Skeletal muscle cell (primary cell): ENCODE measurements around the gene PRR20G.

Source experiments
- DNase-seq: peaks from one replicate; pipeline ENCODE4 v3.0.0-alpha.2; 2010; ENCODE audit warnings: low read depth
- H3K4me3 ChIP-seq: 2 replicates; pipeline ENCODE4 v1.5.1; 2011; ENCODE audit warnings: low read depth, mild to moderate bottlenecking, control low read depth, low read length, moderate library complexity

Gene PRR20G

DNA sequence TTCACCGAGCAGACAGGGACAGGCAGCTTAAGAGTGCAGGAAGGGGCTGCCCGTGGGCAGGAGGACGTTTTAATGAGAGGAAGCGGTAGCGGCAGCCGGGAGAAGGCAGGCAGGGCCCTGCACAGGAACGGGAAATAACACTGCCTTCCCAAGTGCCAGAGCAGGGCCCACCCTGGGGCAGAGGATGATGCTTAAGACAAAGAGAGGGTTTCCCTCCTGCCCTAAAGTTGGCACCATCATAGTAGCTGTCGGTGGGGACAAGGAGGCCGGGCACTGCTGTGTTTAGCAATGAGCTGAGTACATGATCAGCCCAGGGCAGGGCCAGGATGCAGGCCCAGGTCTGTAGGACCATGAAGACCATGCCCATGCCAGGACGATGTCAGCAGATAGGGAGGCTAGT lies 21.7 kb downstream of the PRR20G start:
- no peak overlapping the region for H3K4me3 ChIP-seq
- DNase-seq, result no peak

DNA sequence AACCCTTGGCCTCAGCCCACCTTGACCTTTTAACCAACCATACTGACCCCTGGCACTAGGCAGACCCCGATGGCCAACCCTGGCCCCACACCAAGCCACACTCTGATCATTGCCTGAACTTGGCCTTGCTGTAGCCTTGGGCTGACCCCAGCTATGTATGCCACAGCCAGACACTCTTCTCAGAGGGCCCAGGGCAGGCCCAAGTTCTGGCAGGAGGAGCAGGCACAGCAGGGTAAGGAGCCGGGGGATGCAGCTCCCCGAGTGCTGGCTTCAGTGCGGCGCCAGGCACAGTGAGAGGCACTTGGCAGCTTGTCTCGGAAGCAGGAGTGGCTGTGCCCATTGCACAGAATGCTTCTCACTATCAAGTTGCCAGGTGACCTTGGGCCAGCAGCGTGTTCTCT lies 22.3 kb downstream of the PRR20G start:
- no peak overlapping the region for H3K4me3 ChIP-seq
- no peak for DNase-seq

DNA sequence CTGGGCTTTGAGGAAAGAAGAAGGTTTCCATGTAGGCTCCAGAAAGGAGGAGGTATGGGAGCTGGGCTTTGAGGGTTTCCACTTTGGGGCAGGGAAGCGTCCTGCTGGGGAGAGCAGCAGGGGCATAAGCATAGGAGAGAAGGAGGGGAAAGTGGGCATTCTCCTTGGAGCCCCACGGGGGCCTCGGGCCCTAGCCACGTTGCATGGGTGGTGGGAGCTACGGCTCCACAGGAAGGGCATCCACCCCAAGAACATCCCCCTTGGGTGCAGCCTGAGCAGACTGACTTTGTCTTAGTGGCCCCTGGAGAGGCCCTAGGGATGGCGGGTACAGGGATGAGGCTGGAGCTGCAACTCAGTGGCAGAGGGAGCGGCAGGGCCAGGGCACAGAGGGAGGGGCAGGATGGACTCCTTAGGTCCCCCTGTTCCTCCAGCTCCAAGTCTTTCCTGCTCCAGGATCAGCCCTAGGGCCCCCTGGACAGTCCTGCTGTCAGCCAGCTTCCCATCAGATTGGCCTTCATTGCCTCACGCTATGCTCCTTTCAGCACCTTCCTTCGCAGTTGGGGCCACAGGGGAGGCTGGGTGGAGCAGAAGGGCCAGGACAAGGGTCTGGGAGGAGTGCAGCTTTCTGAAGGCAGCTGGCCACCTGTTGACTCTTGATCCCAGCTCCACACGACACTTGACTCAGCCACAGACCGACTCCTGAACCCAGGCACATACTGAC lies 22.9 kb downstream of the PRR20G start:
- H3K4me3 ChIP-seq, result no peak overlapping the region
- DNase-seq, result no peak

DNA sequence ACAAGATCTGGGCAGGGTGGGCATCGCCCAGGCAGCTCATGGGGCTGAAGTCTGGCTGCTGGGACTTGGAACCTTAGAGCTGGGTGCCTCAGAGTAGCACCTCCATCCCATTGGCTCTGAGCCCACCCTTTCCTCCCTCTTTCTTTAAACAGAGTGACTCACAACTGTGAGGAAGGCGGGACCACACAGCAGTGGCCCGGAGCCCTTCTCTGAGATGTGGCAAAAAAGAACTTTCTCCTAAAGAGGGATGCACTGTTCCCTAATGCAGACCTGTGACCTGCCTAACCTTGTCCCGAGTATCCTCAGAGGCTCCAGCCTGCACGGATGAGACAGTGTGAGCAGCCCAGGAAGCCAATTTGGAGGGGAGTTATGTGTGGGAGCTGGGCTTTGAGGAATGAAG lies 23.6 kb downstream of the PRR20G start:
- no peak for DNase-seq
- H3K4me3 ChIP-seq, result no peak overlapping the region

DNA sequence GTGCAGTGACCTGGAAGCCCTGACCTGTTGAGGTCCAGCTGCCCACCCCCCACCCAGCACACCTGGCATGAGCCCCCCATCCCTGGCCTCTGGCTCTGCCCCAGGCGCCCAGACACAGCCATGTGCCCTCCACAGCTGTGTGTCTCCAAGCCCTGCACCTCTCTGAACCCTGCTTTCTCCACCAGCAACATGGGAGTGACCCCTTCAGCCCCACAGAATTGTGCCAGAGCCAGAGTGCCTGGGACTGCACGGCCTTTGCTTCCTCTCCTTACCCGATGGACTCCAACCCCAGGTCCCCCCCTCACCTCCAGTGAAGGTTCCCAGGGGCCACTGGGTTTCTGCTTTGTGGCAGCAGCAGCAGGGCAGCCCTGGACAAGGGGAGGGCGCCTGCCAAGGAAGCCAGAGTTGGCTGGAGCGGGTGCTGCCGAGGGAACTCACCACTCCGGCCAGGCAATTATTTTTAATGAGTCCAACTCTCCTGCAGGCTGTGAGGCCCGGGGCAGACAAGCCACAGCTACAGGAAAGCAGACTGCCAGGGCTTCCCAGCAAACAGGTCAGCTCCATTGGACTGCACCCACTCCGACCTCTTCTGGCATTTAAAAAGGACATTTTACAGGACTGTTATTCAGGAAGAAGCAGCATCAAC lies 24.1 kb downstream of the PRR20G start:
- DNase-seq, result no peak
- no peak overlapping the region for H3K4me3 ChIP-seq

DNA sequence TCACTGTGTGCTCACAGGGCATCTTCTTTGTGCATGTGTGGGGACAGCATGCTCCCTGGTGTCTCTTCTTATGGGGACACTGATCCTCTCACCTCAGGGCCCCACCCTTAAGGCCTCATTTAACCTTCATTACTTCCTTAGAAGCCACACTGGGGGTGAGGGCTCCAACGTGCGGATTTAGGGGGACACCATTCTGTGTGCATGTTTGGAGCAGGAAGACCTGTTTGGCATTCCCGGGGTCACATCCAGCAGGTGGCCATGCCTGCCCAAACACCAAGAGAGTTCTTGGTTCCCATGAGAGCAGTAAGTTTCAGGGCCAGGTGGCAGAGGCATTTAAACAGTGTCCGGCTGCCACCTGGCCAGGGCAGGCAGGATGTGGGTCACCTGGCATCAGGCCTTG lies 24.8 kb downstream of the PRR20G start:
- no peak overlapping the region for H3K4me3 ChIP-seq
- no peak for DNase-seq

DNA sequence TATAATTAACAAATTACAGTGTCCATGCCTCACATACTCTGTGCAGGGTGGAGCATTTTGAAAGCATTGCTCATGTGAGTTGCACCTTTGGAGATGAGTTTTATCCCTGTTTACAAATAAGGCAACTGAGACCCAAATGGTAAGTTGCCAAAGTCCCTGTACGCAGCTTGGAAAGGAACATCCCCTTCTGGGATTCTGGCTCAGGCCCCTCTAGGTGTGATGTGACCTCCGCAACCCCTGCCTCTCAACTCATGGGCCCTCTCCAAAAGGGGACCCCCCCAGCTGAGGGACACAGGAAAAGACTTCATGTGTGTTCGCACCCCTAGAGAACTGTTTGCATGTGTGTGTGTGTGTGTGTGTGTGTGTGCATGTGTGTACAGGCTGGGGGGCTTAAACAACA lies 25.3 kb downstream of the PRR20G start:
- no peak overlapping the region for H3K4me3 ChIP-seq
- DNase-seq, result no peak

DNA sequence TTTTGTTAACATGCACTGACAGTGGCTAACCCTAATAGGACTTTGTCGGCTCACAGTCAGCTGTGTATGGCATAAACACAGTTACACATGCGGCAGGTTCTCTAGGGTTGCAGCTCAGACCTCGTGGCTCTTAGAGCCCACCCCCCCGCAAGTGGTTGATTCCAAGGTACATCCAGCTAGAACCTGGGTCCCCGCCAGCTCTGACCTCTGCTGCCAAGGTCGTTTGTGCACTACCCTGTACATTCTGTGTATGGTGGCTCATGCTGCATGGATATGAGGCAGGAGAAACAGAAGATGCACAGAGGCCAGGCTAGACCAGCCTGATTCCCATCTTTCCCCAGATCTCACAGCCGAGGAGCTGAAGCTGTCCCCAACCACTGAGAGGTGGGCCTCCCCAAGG lies 25.9 kb downstream of the PRR20G start:
- DNase-seq, result no peak
- H3K4me3 ChIP-seq, result no peak overlapping the region

DNA sequence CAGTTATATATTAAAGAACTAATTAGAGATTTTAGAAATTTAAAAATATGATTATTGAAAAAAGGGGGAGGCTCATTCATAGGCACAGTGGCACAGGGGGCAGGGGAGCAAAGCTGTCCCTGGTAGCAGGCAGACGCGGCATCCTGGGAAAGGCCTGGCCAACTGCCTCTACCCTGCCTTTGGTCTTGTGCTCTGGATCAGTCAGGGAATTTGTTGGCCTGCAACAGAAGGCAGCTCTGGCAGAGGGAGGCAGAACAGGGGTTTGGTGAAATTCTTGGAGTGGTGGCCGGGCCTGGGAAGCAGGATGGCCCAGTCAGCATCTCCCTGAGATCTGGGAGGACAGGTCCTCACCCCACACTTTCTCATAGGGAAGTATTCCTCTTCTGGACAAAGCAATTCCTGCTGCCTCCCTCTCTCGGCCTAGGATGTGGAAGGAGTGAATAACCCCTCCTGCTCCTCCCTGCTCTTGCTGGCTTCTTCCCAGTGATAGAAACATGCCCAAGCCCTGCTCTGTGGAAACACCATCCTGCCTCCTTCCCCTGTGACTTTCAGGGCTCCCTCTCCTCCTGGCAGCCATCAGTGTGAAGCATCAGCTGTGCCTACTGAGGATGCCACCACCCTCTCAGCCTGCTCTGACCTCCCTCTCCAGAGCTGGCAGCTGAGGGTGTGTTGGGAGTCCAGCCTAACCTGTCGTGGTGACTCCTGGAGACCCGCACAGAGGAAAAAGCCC lies 26.9 kb downstream of the PRR20G start:
- H3K4me3 ChIP-seq, result no peak overlapping the region
- DNase-seq, result no peak

DNA sequence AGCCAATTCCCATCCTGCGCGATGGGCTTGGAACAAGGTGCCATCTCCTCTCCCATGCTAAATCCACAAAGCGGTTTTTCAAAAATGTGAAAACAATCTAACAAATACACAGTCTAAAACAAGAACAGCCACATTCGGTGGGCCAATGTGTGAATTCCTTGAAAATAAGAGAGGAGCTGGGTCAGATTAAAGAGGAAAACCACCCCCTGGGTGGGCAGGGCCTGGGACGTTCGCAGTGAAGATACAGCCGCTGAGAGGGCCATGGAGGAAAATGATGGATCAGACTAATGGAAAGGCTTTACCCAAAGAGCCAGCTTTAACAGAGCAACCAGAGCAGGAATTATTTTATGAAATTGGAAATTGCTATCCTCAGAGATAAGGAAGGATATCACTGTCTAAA lies 27.4 kb downstream of the PRR20G start:
- DNase-seq, result no peak
- H3K4me3 ChIP-seq, result no peak overlapping the region

DNA sequence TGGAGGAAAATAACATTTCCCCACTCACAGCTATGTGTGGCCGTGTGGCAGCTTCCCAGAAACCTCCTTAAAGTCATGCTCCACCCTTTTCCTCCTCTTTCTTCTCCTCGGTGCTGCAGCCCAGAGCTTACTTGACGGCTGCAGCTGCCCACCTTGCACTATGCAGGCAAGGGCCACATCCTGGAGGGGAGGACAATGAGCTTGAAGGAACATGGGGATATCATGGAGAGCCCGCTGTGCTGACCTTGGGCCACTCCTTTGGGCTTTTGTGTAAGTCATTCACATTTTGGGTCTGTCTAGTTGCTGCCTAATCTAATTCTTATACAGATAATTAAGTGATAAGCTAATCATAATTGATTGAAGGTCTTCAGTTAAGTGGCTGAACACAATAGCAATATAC lies 28.0 kb downstream of the PRR20G start:
- no peak overlapping the region for H3K4me3 ChIP-seq
- no peak for DNase-seq

DNA sequence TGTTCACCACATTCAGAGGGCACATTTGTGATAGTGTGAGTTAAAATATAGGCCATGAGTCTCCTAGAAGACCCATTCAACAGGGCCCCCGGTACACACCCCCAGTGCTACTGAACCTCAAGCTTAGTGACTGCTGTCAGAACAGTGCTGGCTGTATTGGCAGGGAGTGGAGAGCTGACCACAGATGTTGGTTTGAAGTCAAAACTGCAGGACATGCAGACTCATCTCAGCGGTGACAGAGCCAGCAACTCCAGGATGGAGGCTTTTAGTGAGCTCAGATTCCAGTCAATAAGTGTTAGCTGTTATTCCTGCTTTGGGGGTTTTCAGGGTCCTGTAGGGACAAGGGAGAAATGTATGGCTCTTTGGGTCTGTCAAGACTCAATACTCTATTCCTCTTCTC lies 29.1 kb downstream of the PRR20G start:
- H3K4me3 ChIP-seq, result no peak overlapping the region
- no peak for DNase-seq

DNA sequence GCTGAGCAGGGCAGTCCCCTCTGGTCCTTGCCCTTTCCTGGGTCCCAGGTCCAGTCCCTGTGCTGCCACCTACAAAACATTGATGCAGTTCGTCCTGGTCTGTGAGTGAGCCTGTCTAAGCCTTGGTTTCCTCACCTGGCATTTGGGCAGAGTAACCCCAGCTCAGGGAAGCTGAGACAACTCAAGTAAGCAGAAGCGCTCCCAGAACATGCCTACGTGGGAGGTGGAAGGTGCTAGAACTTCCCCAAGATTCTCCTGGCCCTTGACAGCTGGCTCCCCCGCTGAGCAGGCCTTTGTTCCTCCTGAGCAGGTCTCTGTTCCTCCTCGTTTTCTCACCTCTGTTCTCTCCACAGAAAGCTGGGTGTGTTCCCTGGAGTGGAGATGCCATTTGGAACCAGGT lies 30.5 kb downstream of the PRR20G start:
- DNase-seq, result no peak
- no peak overlapping the region for H3K4me3 ChIP-seq

DNA sequence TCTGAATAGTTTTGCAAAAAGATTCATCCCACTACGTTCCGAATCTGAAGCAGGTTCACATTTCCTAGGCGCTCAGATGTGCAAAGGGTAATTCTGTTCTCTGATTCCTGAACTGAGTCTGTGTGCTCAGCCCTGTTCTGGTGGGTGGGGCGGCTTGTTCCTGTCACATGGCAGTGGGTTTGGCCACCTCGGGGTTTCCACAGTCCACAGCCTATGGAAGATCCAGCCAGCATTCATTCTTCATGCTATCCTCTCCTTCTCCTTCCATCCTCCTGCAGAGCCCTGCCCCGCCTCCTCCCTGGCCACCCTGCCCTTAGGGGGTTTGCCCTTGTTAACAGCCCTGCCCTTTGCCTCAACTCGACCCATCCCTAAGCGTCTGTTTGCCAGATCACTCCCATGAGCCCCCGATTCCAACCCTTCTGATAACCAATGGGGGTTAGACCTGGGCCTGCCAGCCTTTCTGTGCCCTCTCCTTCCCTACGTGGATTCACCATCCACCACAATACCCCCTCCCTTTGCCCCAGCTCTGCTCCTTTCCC lies 31.0 kb downstream of the PRR20G start:
- DNase-seq, result no peak
- no peak overlapping the region for H3K4me3 ChIP-seq

DNA sequence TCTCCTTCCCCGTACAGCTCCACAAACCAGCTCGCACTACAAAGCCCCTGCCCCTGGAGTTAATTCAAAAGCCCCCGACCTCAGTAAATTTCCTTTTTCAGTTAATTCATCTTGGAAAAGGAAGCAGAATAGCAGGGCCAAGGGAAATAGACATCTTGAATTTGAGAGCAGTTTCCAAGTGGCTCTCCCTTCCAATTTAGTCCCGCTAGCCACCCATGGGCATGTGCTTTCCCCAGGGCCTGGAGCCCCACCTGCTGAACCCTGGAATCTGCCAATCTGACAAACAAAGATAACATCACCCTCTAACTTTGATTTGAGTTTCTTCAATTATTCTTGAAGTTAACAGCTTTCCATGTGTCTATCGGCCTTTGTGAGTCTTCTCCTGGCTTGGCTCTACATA lies 31.7 kb downstream of the PRR20G start:
- no peak overlapping the region for H3K4me3 ChIP-seq
- DNase-seq, result no peak

DNA sequence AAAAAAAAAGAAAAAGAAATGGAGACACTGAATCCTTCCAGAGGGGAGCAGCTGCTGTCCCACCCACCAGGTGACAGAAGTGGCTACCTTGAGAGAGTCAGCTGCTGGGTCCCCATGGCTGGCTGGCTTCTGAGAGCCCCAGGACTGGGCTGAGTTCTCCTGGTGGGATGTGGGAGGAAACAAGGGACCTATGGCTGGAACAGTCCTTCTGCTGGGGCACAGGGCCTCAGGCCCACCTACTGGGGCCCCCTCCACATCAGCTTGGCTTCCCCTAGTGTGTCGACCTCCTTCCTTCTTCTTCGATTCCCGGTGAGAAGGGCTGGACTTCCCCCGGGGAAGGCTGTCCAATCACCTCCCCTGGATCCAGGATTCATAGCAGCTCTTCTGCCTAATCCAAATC lies 32.3 kb downstream of the PRR20G start:
- no peak overlapping the region for H3K4me3 ChIP-seq
- DNase-seq, result no peak

DNA sequence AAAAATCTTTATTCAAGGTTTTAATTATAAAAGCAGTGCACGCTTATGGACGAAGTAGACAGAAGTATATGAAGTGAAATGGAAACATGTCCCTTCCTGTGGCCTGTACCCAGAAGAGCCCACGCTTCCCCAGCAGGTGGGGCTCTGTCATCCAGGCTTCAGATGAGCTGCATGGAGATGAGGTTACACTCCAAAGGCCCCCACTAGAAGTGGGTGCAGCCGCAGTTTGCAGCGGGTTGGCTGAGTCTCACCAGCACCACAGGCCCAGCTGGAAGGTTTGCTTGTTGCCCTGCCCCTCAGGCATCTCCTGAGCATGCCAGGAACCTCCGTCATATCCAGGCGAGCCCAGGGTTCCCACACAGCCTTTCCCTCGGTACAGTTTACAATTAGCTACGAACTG lies 33.1 kb downstream of the PRR20G start:
- no peak for DNase-seq

DNA sequence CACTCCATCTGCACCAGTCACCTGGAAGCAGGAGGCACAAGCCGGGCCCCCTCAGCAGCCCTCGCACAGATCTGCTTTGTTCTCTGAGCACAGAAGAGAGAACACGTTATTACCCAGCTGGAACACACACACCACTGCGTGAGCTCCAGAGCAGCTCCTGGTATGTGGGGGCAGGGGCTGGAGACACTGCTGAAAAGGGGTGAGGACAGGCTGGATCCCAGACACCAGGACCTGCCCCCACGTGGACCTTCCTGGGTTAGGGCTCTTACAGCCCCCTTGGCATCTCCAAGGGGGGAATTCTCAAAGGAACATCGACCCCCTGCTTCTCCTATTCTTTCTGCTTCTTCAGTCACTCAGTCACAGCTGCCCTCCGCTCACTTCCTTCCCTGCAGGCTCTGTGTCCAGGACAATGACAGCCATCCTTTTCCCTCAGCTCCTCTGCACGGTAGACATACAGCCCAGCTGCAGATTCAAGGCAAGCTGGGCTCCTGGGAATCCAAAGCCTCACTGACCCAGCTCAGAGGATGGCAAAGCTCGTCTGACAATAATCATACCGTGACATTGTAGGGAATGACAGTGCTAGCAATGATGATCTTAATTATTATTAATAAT lies 33.7 kb downstream of the PRR20G start:
- no peak for DNase-seq
- no peak overlapping the region for H3K4me3 ChIP-seq

More for the DNA sequence above, 33.1 kb downstream of the PRR20G start:
- H3K4me3 ChIP-seq, result no peak overlapping the region

DNA sequence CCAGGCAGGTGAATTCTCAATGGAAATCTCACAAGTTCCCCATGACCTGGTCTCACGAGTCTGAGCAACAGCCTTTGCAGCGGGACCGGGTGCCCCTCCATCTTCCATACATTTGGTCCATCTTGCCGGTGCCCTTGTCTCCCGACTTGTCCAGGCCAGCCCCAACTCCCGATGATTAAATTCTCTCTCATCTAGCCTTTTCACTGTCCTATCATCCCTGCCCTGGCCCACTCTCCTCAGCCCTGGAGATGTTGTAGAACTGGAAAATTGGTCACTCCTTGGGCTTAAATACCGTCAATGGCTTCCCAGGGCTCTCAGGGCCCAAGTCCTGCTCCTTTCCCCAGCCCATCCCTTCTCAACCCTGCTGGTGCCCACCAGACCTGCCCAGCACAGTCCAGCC lies 34.4 kb downstream of the PRR20G start:
- no peak overlapping the region for H3K4me3 ChIP-seq
- DNase-seq, result no peak

DNA sequence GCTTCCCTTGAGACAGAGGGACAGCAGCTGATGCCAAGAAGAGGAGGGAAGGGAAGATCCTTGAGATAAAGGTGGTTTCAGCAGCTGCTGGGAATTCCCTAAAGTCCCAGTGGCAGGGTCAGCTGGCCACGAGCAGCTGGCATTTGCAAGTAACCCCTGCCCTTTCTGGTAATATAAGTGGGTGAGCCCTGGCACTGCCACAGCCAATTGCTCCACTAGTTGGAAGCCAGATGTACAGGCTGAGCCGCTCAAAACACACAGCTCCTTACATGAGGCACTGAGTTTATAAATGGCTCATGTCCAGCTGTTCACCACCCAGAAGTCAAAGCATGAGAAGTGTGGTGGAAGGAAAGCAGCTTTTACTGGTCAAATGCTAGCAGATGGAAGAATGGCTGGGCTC lies 35.4 kb downstream of the PRR20G start:
- H3K4me3 ChIP-seq, result no peak overlapping the region
- DNase-seq, result no peak
